ENCODE measurements around the gene RHOT2. TPM values are rescaled to one million over a fixed set of nuclear protein-coding genes. Genes with fewer than 3 reads are reported as not detected.

The RHOT2 gene
- total RNA-seq, 1 donor from 2014 or later, result 34.0 TPM

DNA sequence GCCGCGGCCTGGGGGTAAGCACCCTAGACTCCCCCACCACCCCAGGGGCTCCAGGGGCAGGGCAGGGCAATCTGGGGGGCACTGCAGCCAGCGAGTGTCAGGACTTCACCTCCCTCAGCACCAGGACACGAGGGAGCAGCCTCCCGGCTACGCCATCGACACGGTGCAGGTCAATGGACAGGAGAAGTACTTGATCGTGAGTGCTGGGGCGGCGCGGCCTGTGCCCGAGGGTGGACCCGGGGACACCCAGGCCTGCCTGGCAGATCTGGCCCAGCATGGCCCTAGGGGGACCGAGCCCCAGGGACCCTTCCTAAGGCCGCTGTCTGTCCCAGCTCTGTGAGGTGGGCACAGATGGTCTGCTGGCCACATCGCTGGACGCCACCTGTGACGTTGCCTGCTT lies 4.4 kb downstream of the RHOT2 start:
- H3K36me3 Mint-ChIP-seq, result no peaks in the 10 kb centered on the region
- no peak overlapping the region for H2AFZ ChIP-seq (replicated peaks)
- H4K20me1 ChIP-seq (ENCODE audit: low read depth), result peaks cover 39% of the 10 kb centered on the region
- no peaks in the 10 kb centered on the region for H3K9me3 ChIP-seq (ENCODE audit: low read depth)
- peaks cover 15% of the 10 kb centered on the region for H3K79me2 ChIP-seq (ENCODE audit: low read depth)
- no peaks in the 10 kb centered on the region for H3K9me3 Mint-ChIP-seq
- H3K4me1 Mint-ChIP-seq, result peaks cover 3% of the 10 kb centered on the region
- H3K27me3 ChIP-seq, result peaks cover 17% of the 10 kb centered on the region
- peaks cover 15% of the 10 kb centered on the region for H3K4me1 ChIP-seq
- no peak overlapping the region for H3K27ac Mint-ChIP-seq
- H3K27ac ChIP-seq, result no peak overlapping the region
- H3F3A ChIP-seq (ENCODE audit: low read depth), result peaks cover 25% of the 10 kb centered on the region
- DNase-seq (ENCODE audit: low spot score), result no peak
- H3K4me3 ChIP-seq, result no peak overlapping the region
- no peak overlapping the region for H3K4me3 Mint-ChIP-seq
- peaks cover 5% of the 10 kb centered on the region for H3K27me3 Mint-ChIP-seq (ENCODE audit: insufficient read depth, low read depth)
- no peak overlapping the region for H3K9ac ChIP-seq
- H3K36me3 ChIP-seq, result no peaks in the 10 kb centered on the region
- TF ChIP-seq CTCF (IDR thresholded peaks at IDR 0.05) (no peak), EZH2phosphoT487 (IDR thresholded peaks at IDR 0.05) (no peak), EZH2 (IDR thresholded peaks at IDR 0.05) (no peak)
- H3K4me2 ChIP-seq, result no peak overlapping the region

GRCh38 chr16:672851-673250 lies 4.9 kb downstream of the RHOT2 start:
- Mint-ChIP-seq H3K4me1 (no peaks in the 10 kb centered on the region), H3K27me3 (ENCODE audit: insufficient read depth, low read depth) (peaks cover 5% of the 10 kb centered on the region), H3K9me3 (no peaks in the 10 kb centered on the region), H3K27ac (no peak overlapping the region), H3K36me3 (no peaks in the 10 kb centered on the region), H3K4me3 (no peak overlapping the region)
- H3K9me3 ChIP-seq (ENCODE audit: low read depth), result no peaks in the 10 kb centered on the region
- TF ChIP-seq CTCF (IDR thresholded peaks at IDR 0.05) (no peak), EZH2 (IDR thresholded peaks at IDR 0.05) (no peak), EZH2phosphoT487 (IDR thresholded peaks at IDR 0.05) (no peak)
- H3K4me3 ChIP-seq, result no peak overlapping the region
- peaks cover 25% of the 10 kb centered on the region for H3F3A ChIP-seq (ENCODE audit: low read depth)
- no peak overlapping the region for H3K9ac ChIP-seq
- peaks cover 12% of the 10 kb centered on the region for H3K4me1 ChIP-seq
- no peak for DNase-seq (ENCODE audit: low spot score)
- H3K27me3 ChIP-seq, result peaks cover 17% of the 10 kb centered on the region
- H3K27ac ChIP-seq, result no peak overlapping the region
- peaks cover 15% of the 10 kb centered on the region for H3K79me2 ChIP-seq (ENCODE audit: low read depth)
- no peak overlapping the region for H3K4me2 ChIP-seq
- H4K20me1 ChIP-seq (ENCODE audit: low read depth), result peaks cover 39% of the 10 kb centered on the region
- no peaks in the 10 kb centered on the region for H3K36me3 ChIP-seq
- no peak overlapping the region for H2AFZ ChIP-seq (replicated peaks)

- H3F3A ChIP-seq (ENCODE audit: low read depth), result peaks cover 26% of the 10 kb centered on the region
- Mint-ChIP-seq H3K4me1 (no peaks in the 10 kb centered on the region), H3K27ac (no peak overlapping the region), H3K4me3 (no peak overlapping the region), H3K36me3 (no peaks in the 10 kb centered on the region), H3K27me3 (ENCODE audit: insufficient read depth, low read depth) (peaks cover 5% of the 10 kb centered on the region), H3K9me3 (no peaks in the 10 kb centered on the region)
- no peak overlapping the region for H3K27ac ChIP-seq
- TF ChIP-seq EZH2phosphoT487 (IDR thresholded peaks at IDR 0.05), result no peak
- no peak for TF ChIP-seq EZH2 (IDR thresholded peaks at IDR 0.05)
- no peak for TF ChIP-seq CTCF (IDR thresholded peaks at IDR 0.05)
- H3K4me1 ChIP-seq, result peaks cover 12% of the 10 kb centered on the region
- H4K20me1 ChIP-seq (ENCODE audit: low read depth), result peaks cover 38% of the 10 kb centered on the region
- H3K4me2 ChIP-seq, result no peak overlapping the region
- no peak overlapping the region for H3K4me3 ChIP-seq
- no peak overlapping the region for H2AFZ ChIP-seq (replicated peaks)
- H3K36me3 ChIP-seq, result no peaks in the 10 kb centered on the region
- H3K27me3 ChIP-seq, result peaks cover 17% of the 10 kb centered on the region
- no peak overlapping the region for H3K9ac ChIP-seq
- DNase-seq (ENCODE audit: low spot score), result no peak
- peaks cover 10% of the 10 kb centered on the region for H3K79me2 ChIP-seq (ENCODE audit: low read depth)
- no peaks in the 10 kb centered on the region for H3K9me3 ChIP-seq (ENCODE audit: low read depth)
Observed at GRCh38 chr16:673399-673991, 5.6 kb downstream of the RHOT2 start.

Measured in neural progenitor cell (in vitro differentiated cells).